Left lung (tissue), 10 donors: ENCODE results near the gene NXPH4. TPM values are rescaled to one million over a fixed set of nuclear protein-coding genes. Genes with fewer than 3 reads are reported as not detected.

Experiments
- ATAC-seq: fragments of 200-7000 bp; cut with Tn5 transposase; one replicate; pipeline ENCODE4 v1.9.1; 2020; ENCODE audit warnings: moderate library complexity
- DNase-seq, 4 donors: peaks; one replicate each; pipeline ENCODE4 v3.0.0-alpha.2; 2013 to 2020
- H3K27ac ChIP-seq, 2 donors: fragments of 200-600 bp; sonication (generic) in 1 of 2; one replicate each; pipeline versions ENCODE4 v1.5.0 to v1.8.0; 2020 to 2021
- H3K27me3 ChIP-seq, 2 donors: fragments of 200-600 bp; sonication (generic) in 1 of 2; one replicate each; pipeline versions ENCODE4 v1.5.0 to v1.8.0; 2020 to 2021
- H3K36me3 ChIP-seq, 2 donors: fragments of 200-600 bp; sonication (generic) in 1 of 2; one replicate each; pipeline versions ENCODE4 v1.5.0 to v1.8.0; 2020 to 2021
- H3K4me1 ChIP-seq, 2 donors: fragments of 200-600 bp; one replicate each; pipeline ENCODE4 v1.8.0; 2021
- H3K4me3 ChIP-seq, 2 donors: fragments of 200-600 bp; sonication (generic) in 1 of 2; one replicate each; pipeline versions ENCODE4 v1.5.0 to v1.8.0; 2020 to 2021; ENCODE audit warnings: mild to moderate bottlenecking in 1 of 2
- H3K9me3 ChIP-seq, 2 donors: fragments of 200-600 bp; sonication (generic) in 1 of 2; one replicate each; pipeline versions ENCODE4 v1.5.0 to v1.8.0; 2020 to 2021
- intact Hi-C, 2 donors: fragments of 100-400 bp; cut with DNase I; formaldehyde crosslinking; loops; one replicate each; pipeline versions ENCODE4 v1.11.2 to v1.14.2; 2022
- polyA plus RNA-seq, 6 donors: library from polyadenylated mRNA; unstranded; fragments of 120-200 nt; gene quantifications; one replicate each; pipeline ENCODE4 v1.2.1, GENCODE V29; 2013; ENCODE audit not compliant: insufficient read length in 6 of 6
- total RNA-seq, 2 donors: library from RNA; stranded (reverse); fragmentation: NEBNext Ultra II Directional; extraction: Animal tissue kit (Norgen Biotek cat#: 25700); gene quantifications; one replicate each; pipeline ENCODE4 v1.2.1, GENCODE V29; 2021
- TF ChIP-seq, protein P1 (sequence below), 2 donors: fragments of 200-600 bp; sonication (generic) in 1 of 2; IDR thresholded peaks; one replicate each; pipeline versions ENCODE4 v1.5.0 to v1.8.0; 2021; ENCODE audit warnings: antibody characterized with exemption in 2 of 2
- donor health status: DM: no; HTN: yes; CAD: no.
- donor health status: DM: no; HTN: no; CAD: no.

Gene NXPH4
- total and polyA plus RNA-seq, 8 donors, result 0.67 to 1.7 (median 1.1) TPM

GRCh38 chr12:57216921-57217879 is 606 bp downstream of the NXPH4 start:
- TF ChIP-seq, protein P1, sequence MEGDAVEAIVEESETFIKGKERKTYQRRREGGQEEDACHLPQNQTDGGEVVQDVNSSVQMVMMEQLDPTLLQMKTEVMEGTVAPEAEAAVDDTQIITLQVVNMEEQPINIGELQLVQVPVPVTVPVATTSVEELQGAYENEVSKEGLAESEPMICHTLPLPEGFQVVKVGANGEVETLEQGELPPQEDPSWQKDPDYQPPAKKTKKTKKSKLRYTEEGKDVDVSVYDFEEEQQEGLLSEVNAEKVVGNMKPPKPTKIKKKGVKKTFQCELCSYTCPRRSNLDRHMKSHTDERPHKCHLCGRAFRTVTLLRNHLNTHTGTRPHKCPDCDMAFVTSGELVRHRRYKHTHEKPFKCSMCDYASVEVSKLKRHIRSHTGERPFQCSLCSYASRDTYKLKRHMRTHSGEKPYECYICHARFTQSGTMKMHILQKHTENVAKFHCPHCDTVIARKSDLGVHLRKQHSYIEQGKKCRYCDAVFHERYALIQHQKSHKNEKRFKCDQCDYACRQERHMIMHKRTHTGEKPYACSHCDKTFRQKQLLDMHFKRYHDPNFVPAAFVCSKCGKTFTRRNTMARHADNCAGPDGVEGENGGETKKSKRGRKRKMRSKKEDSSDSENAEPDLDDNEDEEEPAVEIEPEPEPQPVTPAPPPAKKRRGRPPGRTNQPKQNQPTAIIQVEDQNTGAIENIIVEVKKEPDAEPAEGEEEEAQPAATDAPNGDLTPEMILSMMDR (IDR thresholded peaks at IDR 0.05), result no peak

DNA sequence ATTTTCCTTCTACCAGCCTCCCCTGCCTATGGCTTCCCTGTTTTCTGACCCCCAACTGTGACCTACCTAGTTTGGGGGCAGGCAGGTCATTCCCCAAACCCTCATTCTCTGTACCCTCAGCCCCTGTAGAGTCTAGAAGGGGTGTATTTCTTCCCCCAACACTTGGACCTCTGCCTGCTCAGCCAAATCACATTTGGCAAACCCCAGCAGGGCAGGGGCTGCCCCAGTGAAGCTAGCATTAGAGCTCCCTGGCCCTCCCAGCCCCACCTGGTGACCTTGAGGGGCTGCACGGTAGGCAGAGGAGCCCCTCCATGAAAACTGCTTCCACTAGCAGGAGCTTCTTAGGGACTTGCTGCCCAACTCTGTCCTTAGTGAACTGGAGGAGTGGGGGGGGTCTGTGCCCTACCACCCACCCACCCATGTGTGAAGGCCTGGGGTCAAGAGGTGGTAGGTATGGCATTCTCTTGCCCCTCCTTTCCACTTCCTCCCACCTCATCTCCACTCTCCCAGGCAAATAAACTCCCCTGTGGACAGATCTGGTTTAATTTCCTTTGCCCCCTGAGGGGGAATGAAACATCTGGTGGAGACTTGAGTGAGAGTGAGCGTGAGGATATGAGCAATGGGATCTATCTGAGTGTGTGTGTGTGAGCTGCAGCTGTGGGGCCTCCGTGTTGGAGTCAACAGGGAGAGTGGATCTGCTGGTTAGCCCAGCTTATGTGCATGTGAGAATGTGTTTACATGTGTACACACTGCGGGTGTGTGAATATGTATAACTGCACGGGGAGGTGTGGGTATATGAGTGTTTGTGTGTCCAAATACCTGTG is 1.6 kb downstream of the NXPH4 start:
- Histone ChIP-seq H3K9me3 (no peaks in the 10 kb centered on the region), H3K27ac (no peak overlapping the region), H3K4me3 (no peak overlapping the region), H3K27me3 (peaks cover 79 to 98% of the 10 kb centered on the region in 2 donors), H3K36me3 (no peaks in the 10 kb centered on the region), H3K4me1 (peaks cover 15 to 36% of the 10 kb centered on the region in 2 donors)
- TF ChIP-seq, protein P1 (IDR thresholded peaks at IDR 0.05), result no peak
- DNase-seq (peak in 1 of 4 donors; percentile 64), ATAC-seq (no peak)
- intact Hi-C loops, result no loop called here

More at GRCh38 chr12:57216921-57217879, 606 bp downstream of the NXPH4 start:
- Histone ChIP-seq H3K27ac (no peak overlapping the region), H3K4me3 (peak overlapping the region in 1 of 2 donors; percentile 35), H3K36me3 (peaks cover 0 to 9% of the 10 kb centered on the region in 2 donors), H3K27me3 (peaks cover 69 to 88% of the 10 kb centered on the region in 2 donors), H3K9me3 (no peaks in the 10 kb centered on the region), H3K4me1 (peaks cover 15 to 37% of the 10 kb centered on the region in 2 donors)
- ATAC-seq (no peak), DNase-seq (peak in 1 of 4 donors; percentile 57)
- intact Hi-C loops, result no loop called here

GRCh38 chr12:57219205-57219992 is 2.8 kb downstream of the NXPH4 start:
- DNase-seq (no peak), ATAC-seq (no peak)
- intact Hi-C loops, result no loop called here
- H3K9me3 ChIP-seq, result no peaks in the 10 kb centered on the region
- no peak overlapping the region for H3K4me3 ChIP-seq
- H3K36me3 ChIP-seq, result no peaks in the 10 kb centered on the region
- H3K27me3 ChIP-seq, result peaks cover 91 to 100% of the 10 kb centered on the region in 2 donors
- H3K27ac ChIP-seq, result no peak overlapping the region
- TF ChIP-seq, protein P1 (IDR thresholded peaks at IDR 0.05), result no peak
- H3K4me1 ChIP-seq, result peaks cover 15 to 25% of the 10 kb centered on the region in 2 donors

DNA sequence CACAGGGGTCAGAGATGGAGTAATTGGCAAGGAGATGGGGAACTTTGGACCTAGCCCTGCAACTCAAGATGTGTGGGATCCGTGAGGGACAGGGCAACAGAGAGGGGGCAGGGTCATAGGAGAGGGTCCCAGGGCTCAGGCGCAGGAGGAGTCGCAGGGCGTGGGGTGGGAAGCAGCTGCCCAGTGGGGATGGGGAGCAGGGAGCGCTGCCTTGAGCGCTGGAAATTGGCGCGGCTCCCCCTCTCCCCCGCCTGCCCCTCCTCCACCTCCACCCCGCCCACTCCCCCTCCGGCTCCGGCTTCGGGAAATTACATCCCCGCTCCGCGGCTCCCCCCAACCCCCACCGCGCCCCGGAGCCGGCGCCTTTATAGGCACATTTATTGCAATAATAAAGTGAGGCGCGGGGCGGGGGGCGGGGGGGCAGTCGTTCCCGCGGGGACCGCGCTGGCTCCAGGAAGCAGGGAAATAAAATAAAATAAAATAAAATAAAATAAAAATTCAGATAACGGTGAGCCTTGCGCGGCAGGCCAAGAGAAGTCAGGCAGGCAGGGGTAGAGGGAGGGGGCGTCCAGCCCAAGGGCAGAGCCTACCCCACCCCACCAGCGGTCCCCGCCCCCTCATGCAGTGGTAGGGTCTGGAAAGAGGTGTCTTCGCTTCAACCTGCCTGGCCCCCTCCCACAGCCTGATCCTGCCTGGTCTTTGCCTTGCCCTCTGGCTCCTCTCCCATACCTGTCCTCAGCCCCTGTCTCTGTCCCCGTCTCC is 3.6 kb downstream of the NXPH4 start:
- DNase-seq (no peak), ATAC-seq (no peak)
- Histone ChIP-seq H3K4me3 (no peak overlapping the region), H3K9me3 (no peaks in the 10 kb centered on the region), H3K27ac (no peak overlapping the region), H3K4me1 (peaks cover 15 to 32% of the 10 kb centered on the region in 2 donors), H3K27me3 (peaks cover 92 to 100% of the 10 kb centered on the region in 2 donors), H3K36me3 (no peaks in the 10 kb centered on the region)
- TF ChIP-seq, protein P1 (IDR thresholded peaks at IDR 0.05), result no peak
- intact Hi-C loops, result no loop called here
